IMR-90 (cell line): ENCODE results near the gene PRSS56.

Experiments
- CHD1 ChIP-seq: IDR thresholded peaks from 2 replicates; pipeline ENCODE4 v1.6.1; 2012; ENCODE audit warnings: low read depth, low read length, improper control_type of control experiment
- POLR2A ChIP-seq: IDR thresholded peaks from 2 replicates; pipeline ENCODE4 v1.6.1; 2012; ENCODE audit warnings: mild to moderate bottlenecking, low read depth, low read length
- RFX5 ChIP-seq: IDR thresholded peaks from 2 replicates; pipeline ENCODE4 v1.8.0; 2012; ENCODE audit warnings: low read depth, mild to moderate bottlenecking, low read length, moderate library complexity
- TF ChIP-seq, protein P1 (sequence below): conservative IDR thresholded peaks from 2 replicates; pipeline ENCODE4 v1.5.1; 2012; ENCODE audit warnings: mild to moderate bottlenecking, low read depth, low read length, improper control_type of control experiment

DNA sequence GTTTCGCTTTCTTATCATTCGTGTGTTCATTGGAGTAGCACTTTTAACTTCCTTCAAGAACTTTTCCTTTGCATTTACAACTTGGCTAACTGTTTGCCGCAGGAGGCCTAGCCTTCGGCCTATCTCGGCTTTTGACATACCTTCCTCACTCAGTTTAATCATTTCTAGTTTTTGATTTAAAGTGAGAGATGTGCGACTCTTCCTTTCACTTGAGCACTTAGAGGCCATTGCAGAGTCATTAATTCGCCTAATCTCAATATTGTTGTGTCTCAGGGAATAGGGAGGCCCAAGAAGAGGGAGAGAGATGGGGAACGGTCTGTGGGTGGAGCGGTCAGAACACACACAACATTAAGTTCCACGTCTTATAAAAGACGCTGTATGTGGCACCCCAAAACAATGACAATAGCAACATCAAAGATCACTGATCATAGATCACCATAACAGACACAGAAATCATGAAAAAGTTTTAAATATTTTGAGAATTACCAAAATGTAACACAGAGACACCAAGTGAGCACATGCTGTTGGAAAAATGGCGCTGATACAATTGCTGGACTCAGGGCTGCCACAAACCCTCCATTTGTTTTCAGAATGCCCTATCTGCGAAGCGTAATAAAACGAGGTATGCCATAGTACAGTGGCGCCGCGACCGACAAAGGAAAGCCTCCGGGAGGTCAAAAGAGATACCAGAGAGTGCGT, 29.6 kb downstream of the PRSS56 start:
- TF ChIP-seq, protein P1, sequence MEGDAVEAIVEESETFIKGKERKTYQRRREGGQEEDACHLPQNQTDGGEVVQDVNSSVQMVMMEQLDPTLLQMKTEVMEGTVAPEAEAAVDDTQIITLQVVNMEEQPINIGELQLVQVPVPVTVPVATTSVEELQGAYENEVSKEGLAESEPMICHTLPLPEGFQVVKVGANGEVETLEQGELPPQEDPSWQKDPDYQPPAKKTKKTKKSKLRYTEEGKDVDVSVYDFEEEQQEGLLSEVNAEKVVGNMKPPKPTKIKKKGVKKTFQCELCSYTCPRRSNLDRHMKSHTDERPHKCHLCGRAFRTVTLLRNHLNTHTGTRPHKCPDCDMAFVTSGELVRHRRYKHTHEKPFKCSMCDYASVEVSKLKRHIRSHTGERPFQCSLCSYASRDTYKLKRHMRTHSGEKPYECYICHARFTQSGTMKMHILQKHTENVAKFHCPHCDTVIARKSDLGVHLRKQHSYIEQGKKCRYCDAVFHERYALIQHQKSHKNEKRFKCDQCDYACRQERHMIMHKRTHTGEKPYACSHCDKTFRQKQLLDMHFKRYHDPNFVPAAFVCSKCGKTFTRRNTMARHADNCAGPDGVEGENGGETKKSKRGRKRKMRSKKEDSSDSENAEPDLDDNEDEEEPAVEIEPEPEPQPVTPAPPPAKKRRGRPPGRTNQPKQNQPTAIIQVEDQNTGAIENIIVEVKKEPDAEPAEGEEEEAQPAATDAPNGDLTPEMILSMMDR: no peak
- TF ChIP-seq RFX5 (no peak), POLR2A (no peak), CHD1 (no peak)
